GM21390 (cell line): Measurements from ENCODE around the gene SPR.

Experiments
- ATAC-seq: cut with Tn5 transposase; IDR thresholded peaks from one replicate; pipeline ENCODE4 v1.9.1; 2021; ENCODE audit not compliant: unreplicated experiment

Gene SPR

GRCh38 chr2:72931280-72931910, 44.2 kb downstream of the SPR start:
- ATAC-seq = no peak

- ATAC-seq = no peak
Measured at GRCh38 chr2:72932045-72932740, 45.0 kb downstream of the SPR start.

- ATAC-seq = no peak
Measured at GRCh38 chr2:72932805-72933204, 45.6 kb downstream of the SPR start.

- ATAC-seq = no peak
Measured at GRCh38 chr2:72933207-72933606, 46.0 kb downstream of the SPR start.

GRCh38 chr2:72933646-72934151, 46.5 kb downstream of the SPR start:
- ATAC-seq = no peak

GRCh38 chr2:72934683-72935610, 47.7 kb downstream of the SPR start:
- ATAC-seq = no peak

GRCh38 chr2:72935611-72935957, 48.4 kb downstream of the SPR start:
- no peak for ATAC-seq

GRCh38 chr2:72936660-72937355, 49.6 kb downstream of the SPR start:
- no peak for ATAC-seq

GRCh38 chr2:72937356-72937669, 50.1 kb downstream of the SPR start:
- no peak for ATAC-seq

- ATAC-seq = no peak
Measured at GRCh38 chr2:72938455-72938854, 51.2 kb downstream of the SPR start.

- no peak for ATAC-seq
Measured at GRCh38 chr2:72940361-72940760, 53.2 kb downstream of the SPR start.

GRCh38 chr2:72940786-72941185, 53.6 kb downstream of the SPR start:
- ATAC-seq = no peak
